Prostate gland (tissue), 2 donors: Measurements from ENCODE around the gene FCGR1A. TPM values are rescaled to one million over a fixed set of nuclear protein-coding genes. Genes with fewer than 3 reads are reported as not detected.
A peak's percentile ranks its signal among the peaks of the same experiment; 100 is the strongest.
"Not testable (repeated sequence)": the region's sequence is repeated elsewhere in the genome, so short reads cannot be mapped to it uniquely, and the experiment has no call there.

Experiments
- DNase-seq: peaks from one replicate; pipeline ENCODE4 v3.0.0-alpha.2; 2019; ENCODE audit warnings: low spot score
- H3K27ac ChIP-seq, 2 donors: fragments of 200-600 bp; sonication (generic); 2 replicates each; pipeline ENCODE4 v1.5.1; 2017 to 2019
- H3K27me3 ChIP-seq: fragments of 200-600 bp; sonication (generic); replicated peaks from 2 replicates; pipeline ENCODE4 v1.5.1; 2019; ENCODE audit not compliant: insufficient read depth
- H3K36me3 ChIP-seq, 2 donors: fragments of 200-600 bp; sonication (generic); 1 replicate in 1 of 2; 2 replicates in 1 of 2; pipeline versions ENCODE4 v1.5.1 to v1.8.1; 2017 to 2019
- H3K4me1 ChIP-seq: fragments of 200-600 bp; sonication (generic); replicated peaks from 2 replicates; pipeline ENCODE4 v1.5.1; 2019
- H3K4me3 ChIP-seq, 2 donors: fragments of 200-600 bp; sonication (generic); 2 replicates each; pipeline ENCODE4 v1.5.1; 2017 to 2019
- H3K9me3 ChIP-seq: fragments of 200-600 bp; sonication (generic); 2 replicates; pipeline ENCODE4 v1.5.1; 2017
- POLR2A ChIP-seq: fragments of 450-650 bp; IDR thresholded peaks from one replicate; pipeline ENCODE4 v1.6.1; 2016; ENCODE audit warnings: antibody characterized with exemption, mild to moderate bottlenecking
- POLR2AphosphoS5 ChIP-seq: sonication (generic); formaldehyde crosslinking; IDR thresholded peaks from one replicate; pipeline ENCODE4 v1.6.1; 2017; ENCODE audit warnings: antibody characterized with exemption
- WGBS: methylation state at CpG from one replicate; pipeline ENCODE4 v1.1.5; 2018; 5-methylcytosine and 5-hydroxymethylcytosine counted together
- intact Hi-C: fragments of 100-400 bp; cut with DNase I; formaldehyde crosslinking; loops from one replicate; pipeline ENCODE4 v1.14.2; 2022
- total RNA-seq, 2 donors: library from RNA; depleted of rRNA; stranded (reverse); fragments of >200 nt; gene quantifications; one replicate each; pipeline ENCODE4 v1.1.0, GENCODE V29; 2016
- TF ChIP-seq, protein P1 (sequence below), 4 experiments: fragments of 200-600 bp in 2 of 4; fragments of 450-650 bp in 2 of 4; sonication (generic) in 2 of 4; IDR thresholded peaks; 1 replicate in 3 of 4; 2 replicates in 1 of 4; pipeline ENCODE4 v1.5.1; 2016 to 2019; ENCODE audit warnings: antibody characterized with exemption in 4 of 4, mild to moderate bottlenecking in 2 of 4, moderate library complexity in 2 of 4

Gene FCGR1A
- total RNA-seq, 2 donors from 2014 or later, result 0.32 to 7.6 TPM

DNA sequence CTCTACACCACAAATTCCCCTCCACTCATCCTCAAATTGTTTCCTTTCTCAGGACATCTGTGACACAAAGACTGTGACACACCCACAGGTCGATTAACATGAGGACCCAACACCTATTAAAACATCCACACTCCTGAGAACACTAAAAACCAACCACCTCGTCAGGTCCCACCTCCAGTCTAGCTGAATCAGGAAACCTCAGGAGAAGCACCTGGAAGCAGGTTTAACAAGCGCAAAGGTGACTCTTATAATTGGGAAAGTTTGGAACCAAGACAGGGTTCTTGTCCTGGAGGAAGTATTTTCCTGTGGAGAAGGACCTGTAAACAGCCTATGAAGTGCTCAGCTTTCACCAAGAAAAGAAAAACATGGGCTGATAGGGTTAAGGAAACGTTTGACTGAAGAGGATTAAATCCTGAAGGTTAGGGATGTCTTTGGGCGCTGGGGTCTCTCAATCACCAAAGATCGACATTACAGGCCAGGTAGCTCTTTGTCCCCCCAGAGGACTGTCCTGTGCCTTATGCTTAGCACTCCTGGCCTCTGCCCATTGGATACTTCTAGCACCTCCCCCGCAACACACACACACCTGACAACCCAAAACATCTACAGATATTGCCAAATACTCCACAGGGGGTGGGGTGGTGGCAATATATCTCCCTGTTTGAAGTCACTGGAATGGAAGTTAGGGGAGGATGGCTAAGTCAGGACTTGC, 28.4 kb downstream of the FCGR1A start:
- TF ChIP-seq POLR2AphosphoS5 (peak; percentile 52), POLR2A (peak; percentile 25)
- H3K27ac ChIP-seq, DNase-seq, H3K9me3 ChIP-seq, H3K27me3 ChIP-seq, H3K36me3 ChIP-seq, H3K4me1 ChIP-seq, intact Hi-C loops: not testable (repeated sequence)
- H3K4me3 ChIP-seq, result peak overlapping the region in 1 of 2 donors; percentile 47
- WGBS, result 36% methylated on average over 7 of the region's 7 CpGs

DNA sequence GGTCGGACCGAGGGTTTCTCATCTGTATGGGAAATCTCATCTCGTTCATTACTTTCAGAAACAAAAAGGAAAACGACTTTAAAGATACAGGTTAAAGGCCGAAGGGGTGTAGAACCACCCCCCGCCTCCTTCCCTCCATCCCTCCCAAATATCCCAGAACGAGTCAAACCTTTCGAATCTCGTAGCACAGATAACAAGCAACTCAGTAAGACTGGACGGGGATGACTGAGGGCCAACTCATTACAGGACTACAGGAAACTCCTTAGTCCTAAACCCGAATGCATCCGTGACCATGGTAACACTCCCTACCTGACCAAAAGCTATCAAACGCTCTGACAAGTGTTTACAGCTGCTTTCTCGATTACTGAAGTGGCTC, 29.0 kb downstream of the FCGR1A start:
- Histone ChIP-seq H3K27ac (peak overlapping the region; percentile 20 to 85), H3K4me3 (peak overlapping the region; percentile 13 to 47)
- H3K9me3 ChIP-seq, H3K4me1 ChIP-seq, intact Hi-C loops, H3K27me3 ChIP-seq, H3K36me3 ChIP-seq, DNase-seq: not testable (repeated sequence)
- TF ChIP-seq POLR2A, result peak; percentile 21
- 2% methylated on average over 12 of the region's 14 CpGs for WGBS

DNA sequence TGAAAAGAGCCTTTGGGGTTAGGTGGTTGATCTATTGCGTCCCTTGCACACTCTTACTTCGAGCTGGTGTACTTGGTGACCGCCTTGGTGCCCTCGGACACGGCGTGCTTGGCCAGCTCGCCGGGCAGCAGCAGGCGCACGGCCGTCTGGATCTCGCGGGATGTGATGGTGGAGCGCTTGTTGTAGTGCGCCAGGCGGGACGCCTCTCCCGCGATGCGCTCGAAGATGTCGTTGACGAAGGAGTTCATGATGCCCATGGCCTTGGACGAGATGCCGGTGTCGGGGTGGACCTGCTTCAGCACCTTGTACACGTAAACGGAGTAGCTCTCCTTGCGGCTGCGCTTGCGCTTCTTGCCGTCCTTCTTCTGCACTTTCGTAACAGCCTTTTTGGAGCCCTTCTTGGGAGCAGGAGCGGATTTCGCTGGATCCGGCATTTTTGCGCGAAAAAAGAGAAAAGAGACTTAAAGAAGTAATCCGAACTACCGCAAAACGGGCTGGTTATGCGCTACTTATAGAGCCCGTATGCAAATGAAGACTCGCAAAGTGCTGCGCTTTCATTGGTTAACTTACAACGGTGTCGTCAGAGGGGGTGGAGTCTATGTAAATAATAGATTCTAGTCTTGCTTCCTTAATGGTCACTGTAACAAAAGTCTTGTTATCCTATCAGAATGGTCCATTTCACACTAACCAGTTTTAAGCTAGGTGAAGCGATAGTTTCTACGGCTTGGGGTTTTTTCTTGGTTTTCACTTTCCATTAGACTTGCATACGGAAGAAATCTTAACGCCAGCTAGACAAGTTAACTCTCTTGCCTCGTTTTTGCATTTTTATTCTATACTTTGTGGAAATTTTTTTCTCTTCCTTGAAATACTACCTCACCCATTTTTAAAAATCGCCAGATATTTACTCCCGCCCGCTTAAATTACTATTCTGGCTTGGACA, 29.7 kb downstream of the FCGR1A start:
- peak; percentile 90 for TF ChIP-seq POLR2A
- TF ChIP-seq POLR2AphosphoS5, result peak; percentile 99
- 0% methylated on average over 31 of the region's 55 CpGs for WGBS
- H3K27me3 ChIP-seq, result not testable (repeated sequence)

DNA sequence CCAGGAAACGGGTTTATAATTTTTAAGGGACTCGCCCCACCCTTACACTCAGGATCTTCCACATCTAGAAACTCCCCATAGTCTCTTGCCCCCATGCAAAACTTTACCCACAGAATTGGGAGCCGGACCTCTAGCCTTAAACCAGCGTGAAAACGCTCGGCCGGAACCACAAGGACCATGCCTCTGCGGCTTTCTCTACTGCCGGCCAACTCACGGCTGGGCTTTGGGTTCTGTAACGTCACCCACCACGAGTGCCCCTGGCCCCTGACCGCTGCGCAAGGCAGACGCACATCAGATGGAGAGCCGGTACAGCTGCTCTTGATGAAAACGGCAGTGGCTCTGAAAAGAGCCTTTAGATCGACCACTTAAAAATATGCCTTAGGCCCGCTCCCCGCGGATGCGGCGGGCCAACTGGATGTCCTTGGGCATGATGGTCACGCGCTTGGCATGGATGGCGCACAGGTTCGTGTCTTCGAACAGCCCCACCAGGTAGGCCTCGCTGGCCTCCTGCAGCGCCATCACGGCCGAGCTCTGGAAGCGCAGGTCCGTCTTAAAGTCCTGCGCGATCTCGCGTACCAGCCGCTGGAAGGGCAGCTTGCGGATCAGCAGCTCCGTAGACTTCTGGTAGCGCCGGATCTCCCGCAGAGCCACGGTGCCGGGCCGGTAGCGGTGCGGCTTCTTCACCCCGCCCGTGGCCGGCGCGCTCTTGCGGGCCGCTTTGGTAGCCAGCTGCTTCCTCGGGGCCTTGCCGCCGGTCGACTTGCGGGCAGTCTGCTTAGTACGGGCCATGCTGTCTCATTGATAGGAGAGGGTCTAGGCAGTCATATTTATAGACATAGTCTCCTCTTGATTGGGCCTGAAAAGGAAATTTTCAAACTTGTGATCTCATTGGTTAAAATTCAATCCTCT, 30.7 kb downstream of the FCGR1A start:
- intact Hi-C loops, H3K27me3 ChIP-seq, H3K4me1 ChIP-seq, H3K9me3 ChIP-seq, H3K36me3 ChIP-seq: not testable (repeated sequence)
- Histone ChIP-seq H3K27ac (peak overlapping the region; percentile 83 to 85), H3K4me3 (peak overlapping the region; percentile 30 to 47)
- WGBS, result under 1% methylated on average over 19 of the region's 62 CpGs
- TF ChIP-seq POLR2AphosphoS5 (peak; percentile 91), POLR2A (peak; percentile 77)
- TF ChIP-seq, protein P1, sequence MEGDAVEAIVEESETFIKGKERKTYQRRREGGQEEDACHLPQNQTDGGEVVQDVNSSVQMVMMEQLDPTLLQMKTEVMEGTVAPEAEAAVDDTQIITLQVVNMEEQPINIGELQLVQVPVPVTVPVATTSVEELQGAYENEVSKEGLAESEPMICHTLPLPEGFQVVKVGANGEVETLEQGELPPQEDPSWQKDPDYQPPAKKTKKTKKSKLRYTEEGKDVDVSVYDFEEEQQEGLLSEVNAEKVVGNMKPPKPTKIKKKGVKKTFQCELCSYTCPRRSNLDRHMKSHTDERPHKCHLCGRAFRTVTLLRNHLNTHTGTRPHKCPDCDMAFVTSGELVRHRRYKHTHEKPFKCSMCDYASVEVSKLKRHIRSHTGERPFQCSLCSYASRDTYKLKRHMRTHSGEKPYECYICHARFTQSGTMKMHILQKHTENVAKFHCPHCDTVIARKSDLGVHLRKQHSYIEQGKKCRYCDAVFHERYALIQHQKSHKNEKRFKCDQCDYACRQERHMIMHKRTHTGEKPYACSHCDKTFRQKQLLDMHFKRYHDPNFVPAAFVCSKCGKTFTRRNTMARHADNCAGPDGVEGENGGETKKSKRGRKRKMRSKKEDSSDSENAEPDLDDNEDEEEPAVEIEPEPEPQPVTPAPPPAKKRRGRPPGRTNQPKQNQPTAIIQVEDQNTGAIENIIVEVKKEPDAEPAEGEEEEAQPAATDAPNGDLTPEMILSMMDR (IDR thresholded peaks at IDR 0.05), result peak in 1 of 4 experiments; percentile 14
- DNase-seq, result peak; percentile 74

More for the DNA sequence above, 29.7 kb downstream of the FCGR1A start:
- Histone ChIP-seq H3K27ac (peak overlapping the region; percentile 83 to 85), H3K4me3 (peak overlapping the region; percentile 30 to 47)
- H3K9me3 ChIP-seq, intact Hi-C loops, H3K36me3 ChIP-seq, H3K4me1 ChIP-seq: not testable (repeated sequence)
- DNase-seq, result peak; percentile 94

DNA sequence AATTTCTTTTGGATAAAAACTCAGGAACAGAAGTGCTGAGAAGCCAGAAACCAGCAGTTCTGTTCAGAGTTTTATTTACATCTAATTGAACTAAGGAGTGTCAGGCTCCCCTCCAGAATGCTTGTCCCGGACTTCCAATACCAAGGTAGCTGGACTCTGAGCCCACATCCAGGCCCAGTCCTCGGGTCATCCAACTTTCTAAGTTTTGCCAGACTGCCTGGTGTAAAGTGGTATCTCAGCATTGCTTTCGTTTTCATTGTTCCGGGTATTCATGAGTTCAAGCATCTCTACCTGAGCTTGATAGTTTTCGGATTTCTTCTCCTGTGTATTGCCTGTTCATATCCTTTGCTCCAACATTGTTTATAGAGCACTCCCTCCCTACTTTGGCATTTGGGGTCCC, 37.9 kb downstream of the FCGR1A start:
- DNase-seq, H3K4me1 ChIP-seq, H3K27me3 ChIP-seq, H3K27ac ChIP-seq, H3K4me3 ChIP-seq, H3K36me3 ChIP-seq, H3K9me3 ChIP-seq, intact Hi-C loops: not testable (repeated sequence)
- 96% methylated on average over 4 of the region's 5 CpGs for WGBS

DNA sequence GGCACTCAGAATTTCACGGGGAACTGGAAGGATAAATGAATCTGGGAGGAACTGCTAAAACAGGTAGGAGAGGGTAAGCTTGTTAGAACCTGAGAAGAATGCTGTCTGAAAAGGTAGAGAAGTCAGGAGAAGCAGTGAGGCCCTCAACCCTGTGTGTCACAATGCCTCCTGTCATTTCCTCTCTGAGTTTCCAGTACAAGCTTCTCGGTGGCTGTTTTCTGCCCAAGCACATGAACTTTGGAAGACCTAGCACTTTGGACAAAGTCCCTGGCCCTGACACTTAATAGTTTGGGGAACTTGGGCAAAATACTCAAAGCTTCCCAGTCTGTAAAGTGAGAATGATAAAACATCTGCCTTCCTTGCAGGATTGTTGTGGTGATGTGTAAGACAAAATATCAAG, 44.1 kb downstream of the FCGR1A start:
- H3K9me3 ChIP-seq, H3K36me3 ChIP-seq, H3K27me3 ChIP-seq, H3K4me1 ChIP-seq, H3K4me3 ChIP-seq, H3K27ac ChIP-seq, intact Hi-C loops, DNase-seq: not testable (repeated sequence)
- WGBS, result no CpG with 5 or more reads among the region's 2 CpGs

DNA sequence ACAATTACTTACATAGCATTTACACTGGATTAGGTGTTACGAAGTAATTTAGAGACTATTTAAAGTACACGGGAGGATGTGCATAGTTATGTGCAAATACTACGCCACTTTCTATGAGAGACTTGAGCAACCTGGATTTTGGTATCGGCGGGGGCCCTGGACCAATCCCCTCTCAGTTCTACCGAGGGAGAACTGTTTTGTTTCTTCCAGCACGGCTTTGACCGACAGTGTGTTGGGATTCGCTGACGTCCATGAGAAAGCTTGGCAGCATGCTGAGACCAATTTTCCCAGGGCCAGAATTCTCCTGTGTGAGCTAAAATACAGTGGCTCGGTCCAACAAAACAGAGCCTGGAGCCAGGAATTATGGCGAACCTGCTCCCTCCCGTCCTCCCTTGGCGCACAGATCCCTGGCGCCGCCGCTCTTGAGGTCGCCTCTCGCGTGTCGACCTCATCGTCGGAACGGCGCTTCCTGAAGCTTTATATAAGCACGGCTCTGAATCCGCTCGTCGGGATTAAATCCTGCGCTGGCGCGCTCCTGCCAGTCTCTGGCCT, 49.3 kb downstream of the FCGR1A start:
- H3K9me3 ChIP-seq, H3K27ac ChIP-seq, H3K4me1 ChIP-seq, DNase-seq, H3K27me3 ChIP-seq, intact Hi-C loops, H3K4me3 ChIP-seq, H3K36me3 ChIP-seq: not testable (repeated sequence)
- WGBS, result no CpG with 5 or more reads among the region's 32 CpGs

DNA sequence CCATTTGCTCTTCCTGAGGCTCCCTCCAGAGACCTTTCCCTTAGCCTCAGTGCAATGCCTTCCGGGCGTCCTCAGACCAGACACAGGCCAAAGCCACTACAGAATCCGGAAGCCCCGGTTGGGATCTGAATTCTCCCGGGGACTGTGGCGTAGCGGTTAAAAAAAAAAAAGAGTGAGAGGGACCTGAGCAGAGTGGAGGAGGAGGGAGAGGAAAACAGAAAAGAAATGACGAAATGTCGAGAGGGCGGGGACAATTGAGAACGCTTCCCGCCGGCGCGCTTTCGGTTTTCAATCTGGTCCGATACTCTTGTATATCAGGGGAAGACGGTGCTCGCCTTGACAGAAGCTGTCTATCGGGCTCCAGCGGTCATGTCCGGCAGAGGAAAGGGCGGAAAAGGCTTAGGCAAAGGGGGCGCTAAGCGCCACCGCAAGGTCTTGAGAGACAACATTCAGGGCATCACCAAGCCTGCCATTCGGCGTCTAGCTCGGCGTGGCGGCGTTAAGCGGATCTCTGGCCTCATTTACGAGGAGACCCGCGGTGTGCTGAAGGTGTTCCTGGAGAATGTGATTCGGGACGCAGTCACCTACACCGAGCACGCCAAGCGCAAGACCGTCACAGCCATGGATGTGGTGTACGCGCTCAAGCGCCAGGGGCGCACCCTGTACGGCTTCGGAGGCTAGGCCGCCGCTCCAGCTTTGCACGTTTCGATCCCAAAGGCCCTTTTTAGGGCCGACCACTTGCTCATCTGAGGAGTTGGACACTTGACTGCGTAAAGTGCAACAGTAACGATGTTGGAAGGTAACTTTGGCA, 50.0 kb downstream of the FCGR1A start:
- H3K4me3 ChIP-seq, intact Hi-C loops: not testable (repeated sequence)
- no CpG with 5 or more reads among the region's 55 CpGs for WGBS

DNA sequence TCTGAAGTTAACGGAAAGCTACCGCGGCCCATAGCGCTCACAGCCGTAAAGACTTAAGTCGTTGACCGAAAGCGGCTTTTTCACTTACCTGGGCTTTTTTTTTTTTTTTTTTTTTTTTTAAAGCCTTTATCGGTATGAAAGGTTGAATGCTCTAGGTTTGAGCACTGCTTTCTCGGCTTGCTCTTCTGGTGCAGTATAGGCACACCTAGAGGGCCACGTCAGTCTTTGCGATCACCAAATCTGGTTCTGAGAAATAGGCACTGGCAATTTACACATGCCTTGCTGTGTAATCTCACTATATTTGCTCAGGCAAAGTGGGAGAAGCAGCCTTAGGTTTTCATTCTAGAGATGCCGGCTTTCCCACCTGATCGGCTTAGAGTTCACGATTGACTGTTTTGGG, 50.6 kb downstream of the FCGR1A start:
- H3K4me1 ChIP-seq, H3K9me3 ChIP-seq, H3K4me3 ChIP-seq, H3K27ac ChIP-seq, DNase-seq, intact Hi-C loops, H3K36me3 ChIP-seq, H3K27me3 ChIP-seq: not testable (repeated sequence)
- WGBS, result no CpG with 5 or more reads among the region's 15 CpGs

More for the DNA sequence above, 50.0 kb downstream of the FCGR1A start:
- DNase-seq, H3K4me1 ChIP-seq, H3K36me3 ChIP-seq, H3K27me3 ChIP-seq, H3K27ac ChIP-seq, H3K9me3 ChIP-seq: not testable (repeated sequence)
